Measurements from ENCODE around the gene LAMC2.

LAMC2 gene

DNA sequence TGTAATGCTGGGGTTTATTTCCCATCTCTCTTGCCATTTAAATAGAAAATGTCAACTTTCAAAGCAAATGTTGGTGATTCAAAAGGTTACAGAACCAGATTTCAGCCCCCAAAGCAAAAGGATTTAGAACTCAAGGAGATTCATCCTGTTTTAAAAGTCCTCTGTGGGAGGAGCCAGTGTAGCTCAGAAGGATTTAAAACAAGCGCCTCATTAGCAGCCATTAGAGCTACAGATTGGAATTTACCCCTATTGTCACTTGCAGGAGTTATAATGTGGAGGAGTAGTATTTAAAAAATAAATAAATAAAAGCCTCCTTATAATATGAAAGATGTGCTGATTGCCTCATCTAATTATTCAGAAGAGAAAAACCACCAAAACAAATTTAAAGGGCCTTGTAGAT is 107.8 kb downstream of the LAMC2 start:
- Histone ChIP-seq H2AFZ (ENCODE audit: low read length) (no peak overlapping the region), H3K9me3 (replicated peaks; ENCODE audit: insufficient read depth, low read length) (no peaks in the 10 kb centered on the region), H3K27ac (ENCODE audit: low read length) (no peak overlapping the region), H3K9ac (ENCODE audit: low read length) (no peak overlapping the region), H4K20me1 (ENCODE audit: insufficient read depth, low read length) (no peaks in the 10 kb centered on the region), H3F3A (ENCODE audit: insufficient read depth, low read length) (no peaks in the 10 kb centered on the region), H3K36me3 (replicated peaks; ENCODE audit: insufficient read depth, low read length) (no peaks in the 10 kb centered on the region), H3K4me1 (ENCODE audit: low read length) (no peaks in the 10 kb centered on the region), H3K4me3 (ENCODE audit: low read length) (no peak overlapping the region), H3K79me2 (ENCODE audit: low read length) (no peaks in the 10 kb centered on the region), H3K4me2 (ENCODE audit: low read depth, low read length) (no peak overlapping the region), H3K9me2 (replicated peaks; ENCODE audit: insufficient read depth, low read length) (no peaks in the 10 kb centered on the region), H3K27me3 (replicated peaks; ENCODE audit: insufficient read depth, low read length) (no peaks in the 10 kb centered on the region)
- DNase-seq = no peak
- TF ChIP-seq, protein P1, sequence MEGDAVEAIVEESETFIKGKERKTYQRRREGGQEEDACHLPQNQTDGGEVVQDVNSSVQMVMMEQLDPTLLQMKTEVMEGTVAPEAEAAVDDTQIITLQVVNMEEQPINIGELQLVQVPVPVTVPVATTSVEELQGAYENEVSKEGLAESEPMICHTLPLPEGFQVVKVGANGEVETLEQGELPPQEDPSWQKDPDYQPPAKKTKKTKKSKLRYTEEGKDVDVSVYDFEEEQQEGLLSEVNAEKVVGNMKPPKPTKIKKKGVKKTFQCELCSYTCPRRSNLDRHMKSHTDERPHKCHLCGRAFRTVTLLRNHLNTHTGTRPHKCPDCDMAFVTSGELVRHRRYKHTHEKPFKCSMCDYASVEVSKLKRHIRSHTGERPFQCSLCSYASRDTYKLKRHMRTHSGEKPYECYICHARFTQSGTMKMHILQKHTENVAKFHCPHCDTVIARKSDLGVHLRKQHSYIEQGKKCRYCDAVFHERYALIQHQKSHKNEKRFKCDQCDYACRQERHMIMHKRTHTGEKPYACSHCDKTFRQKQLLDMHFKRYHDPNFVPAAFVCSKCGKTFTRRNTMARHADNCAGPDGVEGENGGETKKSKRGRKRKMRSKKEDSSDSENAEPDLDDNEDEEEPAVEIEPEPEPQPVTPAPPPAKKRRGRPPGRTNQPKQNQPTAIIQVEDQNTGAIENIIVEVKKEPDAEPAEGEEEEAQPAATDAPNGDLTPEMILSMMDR (IDR thresholded peaks at IDR 0.05; ENCODE audit: low read length) = no peak

All from MM.1S (cell line).